Muscle of leg (tissue), 11 donors: ENCODE results near the gene DEFB132. TPM values are rescaled to one million over a fixed set of nuclear protein-coding genes. Genes with fewer than 3 reads are reported as not detected.

Experiments used
- DNase-seq: peaks from one replicate; pipeline ENCODE4 v3.0.0; 2013
- H3K27ac ChIP-seq: one replicate; pipeline ENCODE4 v1.5.1; 2013; ENCODE audit warnings: mild to moderate bottlenecking, low read length, control low read depth
- H3K27me3 ChIP-seq: one replicate; pipeline ENCODE4 v1.6.1; 2013; ENCODE audit warnings: low read length; ENCODE audit not compliant: control insufficient read depth, insufficient read depth
- H3K36me3 ChIP-seq: one replicate; pipeline ENCODE4 v1.6.1; 2013; ENCODE audit warnings: low read length; ENCODE audit not compliant: control insufficient read depth, insufficient read depth
- H3K4me1 ChIP-seq: one replicate; pipeline ENCODE4 v1.6.1; 2013; ENCODE audit warnings: low read length; ENCODE audit not compliant: control insufficient read depth, insufficient read depth
- H3K4me3 ChIP-seq: one replicate; pipeline ENCODE4 v1.5.1; 2013; ENCODE audit warnings: low read length, control low read depth
- H3K9me3 ChIP-seq: replicated peaks from 2 replicates; pipeline ENCODE4 v1.6.1; 2013; ENCODE audit warnings: low read depth, low read length; ENCODE audit not compliant: control insufficient read depth
- WGBS: methylation state at CpG from one replicate; pipeline ENCODE4 v1.1.5; 2013; ENCODE audit warnings: missing lambda C conversion rate; ENCODE audit not compliant: insufficient coverage; 5-methylcytosine and 5-hydroxymethylcytosine counted together
- polyA plus RNA-seq, 8 donors: library from polyadenylated mRNA; unstranded; fragments of 120-200 nt; gene quantifications; one replicate each; pipeline versions ENCODE4 v1.2.1 to v1.2.3, GENCODE V29; 2013; ENCODE audit warnings: inconsistent platforms in 1 of 8, low replicate concordance in 1 of 8; ENCODE audit not compliant: insufficient read length in 8 of 8, insufficient read depth in 1 of 8
- total RNA-seq: library from RNA; stranded (reverse); fragments of 120-200 nt; gene quantifications from one replicate; pipeline ENCODE4 v1.2.4, GENCODE V29; 2013

Gene DEFB132
- total and polyA plus RNA-seq, 9 donors, result not detected

- H3K4me1 ChIP-seq, result peaks cover 20% of the 10 kb centered on the region
These were observed 37.1 kb downstream of the DEFB132 start for GRCh38 chr20:294602-295001.

GRCh38 chr20:295804-296203, 38.3 kb downstream of the DEFB132 start:
- Histone ChIP-seq H3K36me3 (peaks cover 4% of the 10 kb centered on the region), H3K27ac (no peak overlapping the region), H3K4me3 (no peak overlapping the region), H3K4me1 (peaks cover 28% of the 10 kb centered on the region), H3K9me3 (no peaks in the 10 kb centered on the region), H3K27me3 (no peaks in the 10 kb centered on the region)
- DNase-seq, result no peak
- 75% methylated on average over 3 of the region's 4 CpGs for WGBS

More at GRCh38 chr20:294602-295001, 37.1 kb downstream of the DEFB132 start:
- H3K27me3 ChIP-seq, result no peaks in the 10 kb centered on the region
- no peak overlapping the region for H3K27ac ChIP-seq
- DNase-seq, result no peak
- peaks cover 2% of the 10 kb centered on the region for H3K36me3 ChIP-seq
- H3K4me3 ChIP-seq, result no peak overlapping the region
- 78% methylated on average over 4 of the region's 5 CpGs for WGBS
- H3K9me3 ChIP-seq, result no peaks in the 10 kb centered on the region

GRCh38 chr20:297098-297924, 39.8 kb downstream of the DEFB132 start, which contains the start of gene ZCCHC3:
ZCCHC3 (plus strand) TSS chr20:297570; CDS start chr20:297587, 17 bp downstream.
- WGBS, result under 1% methylated on average over 86 of the region's 99 CpGs
- Histone ChIP-seq H3K27me3 (no peaks in the 10 kb centered on the region), H3K36me3 (peaks cover 4% of the 10 kb centered on the region), H3K27ac (peak within 1 kb of the TSS; percentile 94), H3K9me3 (no peaks in the 10 kb centered on the region), H3K4me3 (peak within 1 kb of the TSS; percentile 69), H3K4me1 (peaks cover 30% of the 10 kb centered on the region)
- peak; percentile 97 for DNase-seq

- Histone ChIP-seq H3K36me3 (peaks cover 4% of the 10 kb centered on the region), H3K27ac (peak overlapping the region; percentile 94), H3K4me3 (peak overlapping the region; percentile 69), H3K9me3 (no peaks in the 10 kb centered on the region), H3K27me3 (no peaks in the 10 kb centered on the region), H3K4me1 (peaks cover 30% of the 10 kb centered on the region)
- peak; percentile 86 for DNase-seq
- WGBS, result under 1% methylated on average over 75 of the region's 75 CpGs
These were observed 40.6 kb downstream of the DEFB132 start for GRCh38 chr20:297925-298775.

GRCh38 chr20:298776-299391, 41.4 kb downstream of the DEFB132 start:
- Histone ChIP-seq H3K27me3 (no peaks in the 10 kb centered on the region), H3K27ac (peak overlapping the region; percentile 94), H3K36me3 (peaks cover 4% of the 10 kb centered on the region), H3K9me3 (no peaks in the 10 kb centered on the region), H3K4me3 (peak overlapping the region; percentile 69), H3K4me1 (peaks cover 30% of the 10 kb centered on the region)
- DNase-seq, result no peak
- 0% methylated on average over 5 of the region's 15 CpGs for whole genome bisulfite sequencing

GRCh38 chr20:300345-300990, 42.9 kb downstream of the DEFB132 start:
- Histone ChIP-seq H3K4me3 (no peak overlapping the region), H3K9me3 (no peaks in the 10 kb centered on the region), H3K27ac (peak overlapping the region; percentile 80), H3K36me3 (peaks cover 4% of the 10 kb centered on the region), H3K4me1 (peaks cover 30% of the 10 kb centered on the region), H3K27me3 (no peaks in the 10 kb centered on the region)
- DNase-seq, result peak; percentile 63
- 0% methylated on average over 1 of the region's 10 CpGs for WGBS

- Histone ChIP-seq H3K4me3 (no peak overlapping the region), H3K36me3 (peaks cover 4% of the 10 kb centered on the region), H3K27ac (no peak overlapping the region), H3K4me1 (peaks cover 30% of the 10 kb centered on the region), H3K27me3 (no peaks in the 10 kb centered on the region), H3K9me3 (no peaks in the 10 kb centered on the region)
- WGBS, result 75% methylated on average over 9 of the region's 13 CpGs
- DNase-seq, result no peak
These were observed 44.6 kb downstream of the DEFB132 start for GRCh38 chr20:301886-302848.

GRCh38 chr20:305745-306144, 48.2 kb downstream of the DEFB132 start:
- peaks cover 30% of the 10 kb centered on the region for H3K4me1 ChIP-seq
- no peaks in the 10 kb centered on the region for H3K27me3 ChIP-seq
- no peak for DNase-seq
- 68% methylated on average over 3 of the region's 11 CpGs for WGBS
- H3K27ac ChIP-seq, result no peak overlapping the region
- H3K4me3 ChIP-seq, result no peak overlapping the region
- no peaks in the 10 kb centered on the region for H3K9me3 ChIP-seq
- no peaks in the 10 kb centered on the region for H3K36me3 ChIP-seq
